Karpas-422 (cell line): ENCODE results near the gene MAP3K14. TPM values are rescaled to one million over a fixed set of nuclear protein-coding genes. Genes with fewer than 3 reads are reported as not detected.

ENCODE experiments used
- DNase-seq: peaks from one replicate; pipeline ENCODE4 v3.0.0-alpha.2; 2015
- H2AFZ ChIP-seq: fragments of 200-600 bp; sonication (generic); 2 replicates; pipeline ENCODE4 v1.6.1; 2014; ENCODE audit warnings: antibody characterized with exemption, low read length, mixed read lengths
- H3K27ac ChIP-seq: fragments of 200-600 bp; sonication (generic); 2 replicates; pipeline ENCODE4 v1.5.1; 2014; ENCODE audit warnings: mild to moderate bottlenecking, low read length, moderate library complexity
- H3K27me3 ChIP-seq: fragments of 200-600 bp; sonication (generic); 2 replicates; pipeline ENCODE4 v1.6.1; 2014; ENCODE audit warnings: low read length, mixed read lengths
- H3K36me3 ChIP-seq: fragments of 200-600 bp; sonication (generic); 2 replicates; pipeline ENCODE4 v1.6.1; 2014; ENCODE audit warnings: low read length, mixed read lengths; ENCODE audit not compliant: insufficient read depth
- H3K4me1 ChIP-seq: fragments of 200-600 bp; sonication (generic); 2 replicates; pipeline ENCODE4 v1.6.1; 2014; ENCODE audit warnings: mild to moderate bottlenecking, low read length, mixed read lengths
- H3K4me2 ChIP-seq: fragments of 200-600 bp; sonication (generic); 2 replicates; pipeline ENCODE4 v1.6.1; 2014; ENCODE audit warnings: low read length, low read depth, mild to moderate bottlenecking; ENCODE audit not compliant: poor library complexity, severe bottlenecking
- H3K4me3 ChIP-seq: fragments of 200-600 bp; sonication (generic); 2 replicates; pipeline ENCODE4 v1.5.1; 2014; ENCODE audit warnings: mild to moderate bottlenecking, antibody characterized with exemption, low read length, mixed read lengths
- H3K79me2 ChIP-seq: fragments of 200-600 bp; sonication (generic); 2 replicates; pipeline ENCODE4 v1.6.1; 2014; ENCODE audit warnings: mild to moderate bottlenecking, low read length, mixed read lengths
- H3K9ac ChIP-seq: fragments of 200-600 bp; sonication (generic); 2 replicates; pipeline ENCODE4 v1.6.0; 2014; ENCODE audit warnings: low read length
- H3K9me2 ChIP-seq: fragments of 200-600 bp; sonication (generic), shearing (Covaris generic); replicated peaks from 2 replicates; pipeline ENCODE4 v1.6.0; 2014; ENCODE audit warnings: mild to moderate bottlenecking, low read length, moderate library complexity; ENCODE audit not compliant: insufficient read depth
- H3K9me3 ChIP-seq: fragments of 300-700, 200-600 bp; sonication (generic); 2 replicates; pipeline ENCODE4 v1.6.1; 2014; ENCODE audit warnings: low read length, mixed read lengths
- H4K20me1 ChIP-seq: fragments of 200-600 bp; sonication (generic); 2 replicates; pipeline ENCODE4 v1.6.1; 2014; ENCODE audit warnings: mild to moderate bottlenecking, antibody characterized with exemption, low read length, low read depth; ENCODE audit not compliant: insufficient read depth
- total RNA-seq: library from RNA; depleted of rRNA; stranded (reverse); fragments of >200 nt; shearing (Covaris generic); gene quantifications from 2 replicates; pipeline ENCODE4 v1.2.3, GENCODE V29; 2014; ENCODE audit warnings: low replicate concordance

MAP3K14 gene
- total RNA-seq, 1 experiment from 2014 or later: 7.6 TPM

- peaks cover 96% of the 10 kb centered on the region for H3K4me1 ChIP-seq
- H3K27me3 ChIP-seq: no peaks in the 10 kb centered on the region
- H3K9ac ChIP-seq: no peak overlapping the region
- DNase-seq: no peak
- H3K9me3 ChIP-seq: no peaks in the 10 kb centered on the region
- peaks cover 7% of the 10 kb centered on the region; the same call in 1 of the 2 replicates for H4K20me1 ChIP-seq
- peaks cover 97% of the 10 kb centered on the region for H3K79me2 ChIP-seq
- H3K36me3 ChIP-seq: peaks cover 42% of the 10 kb centered on the region; the same call in 1 of the 2 replicates
- H2AFZ ChIP-seq: no peak overlapping the region
- H3K4me3 ChIP-seq: no peak overlapping the region
- H3K27ac ChIP-seq: peak overlapping the region; percentile 95
- H3K9me2 ChIP-seq: no peaks in the 10 kb centered on the region
- H3K4me2 ChIP-seq: peak overlapping the region; percentile 90
Observed at GRCh38 chr17:45310380-45311324, 6.2 kb downstream of the MAP3K14 start.

DNA sequence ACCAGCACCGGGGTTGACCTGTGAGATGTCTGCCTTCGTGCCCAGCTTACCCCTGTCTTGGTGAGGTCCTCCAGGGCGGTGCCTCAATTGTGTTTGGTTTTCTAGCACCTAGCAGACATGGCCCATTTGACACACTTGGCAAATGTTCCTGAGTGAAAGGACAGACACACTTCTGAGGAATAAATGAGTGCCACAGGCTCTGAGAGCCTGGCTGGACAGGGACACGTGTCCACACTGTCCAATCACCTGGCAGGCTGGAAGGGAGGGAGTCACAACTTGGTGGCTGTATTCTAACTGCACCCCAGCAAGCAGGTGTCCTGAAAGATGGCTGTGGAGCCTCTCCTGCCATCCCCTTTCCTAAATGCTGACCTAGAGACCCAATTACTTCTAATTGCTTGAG is 7.4 kb downstream of the MAP3K14 start:
- peaks cover 2% of the 10 kb centered on the region; the same call in 1 of the 2 replicates for H4K20me1 ChIP-seq

GRCh38 chr17:45308840-45309239 is 8.0 kb downstream of the MAP3K14 start:
- peaks cover 90% of the 10 kb centered on the region for H3K4me1 ChIP-seq
- peaks cover 94% of the 10 kb centered on the region for H3K79me2 ChIP-seq
- no peaks in the 10 kb centered on the region for H4K20me1 ChIP-seq
- no peak overlapping the region for H3K4me3 ChIP-seq
- H3K9ac ChIP-seq: no peak overlapping the region
- H3K4me2 ChIP-seq: no peak overlapping the region
- no peak for DNase-seq
- no peaks in the 10 kb centered on the region for H3K9me2 ChIP-seq
- H3K36me3 ChIP-seq: peaks cover 44% of the 10 kb centered on the region; the same call in 1 of the 2 replicates
- no peak overlapping the region for H2AFZ ChIP-seq
- no peaks in the 10 kb centered on the region for H3K9me3 ChIP-seq
- no peak overlapping the region for H3K27ac ChIP-seq
- H3K27me3 ChIP-seq: no peaks in the 10 kb centered on the region

More for the DNA sequence above, 7.4 kb downstream of the MAP3K14 start:
- Histone ChIP-seq H3K9ac (no peak overlapping the region), H3K4me1 (peaks cover 90% of the 10 kb centered on the region), H2AFZ (no peak overlapping the region), H3K9me2 (no peaks in the 10 kb centered on the region), H3K27ac (peak overlapping the region; percentile 22), H3K4me3 (no peak overlapping the region), H3K27me3 (no peaks in the 10 kb centered on the region), H3K36me3 (peaks cover 44% of the 10 kb centered on the region; the same call in 1 of the 2 replicates), H3K9me3 (no peaks in the 10 kb centered on the region), H3K79me2 (peaks cover 94% of the 10 kb centered on the region), H3K4me2 (no peak overlapping the region)
- DNase-seq: no peak

- Histone ChIP-seq H3K4me1 (peaks cover 90% of the 10 kb centered on the region), H3K79me2 (peaks cover 94% of the 10 kb centered on the region), H3K27me3 (no peaks in the 10 kb centered on the region), H3K4me2 (peak overlapping the region; percentile 46), H4K20me1 (no peaks in the 10 kb centered on the region), H3K9ac (peak overlapping the region; percentile 22), H3K36me3 (peaks cover 44% of the 10 kb centered on the region; the same call in 1 of the 2 replicates), H3K9me3 (no peaks in the 10 kb centered on the region), H3K9me2 (no peaks in the 10 kb centered on the region), H3K27ac (peak overlapping the region; percentile 77), H3K4me3 (peak overlapping the region; percentile 13; the same call in 1 of the 2 replicates), H2AFZ (no peak overlapping the region)
- DNase-seq: no peak
Observed at GRCh38 chr17:45308016-45308365, 8.8 kb downstream of the MAP3K14 start.

DNA sequence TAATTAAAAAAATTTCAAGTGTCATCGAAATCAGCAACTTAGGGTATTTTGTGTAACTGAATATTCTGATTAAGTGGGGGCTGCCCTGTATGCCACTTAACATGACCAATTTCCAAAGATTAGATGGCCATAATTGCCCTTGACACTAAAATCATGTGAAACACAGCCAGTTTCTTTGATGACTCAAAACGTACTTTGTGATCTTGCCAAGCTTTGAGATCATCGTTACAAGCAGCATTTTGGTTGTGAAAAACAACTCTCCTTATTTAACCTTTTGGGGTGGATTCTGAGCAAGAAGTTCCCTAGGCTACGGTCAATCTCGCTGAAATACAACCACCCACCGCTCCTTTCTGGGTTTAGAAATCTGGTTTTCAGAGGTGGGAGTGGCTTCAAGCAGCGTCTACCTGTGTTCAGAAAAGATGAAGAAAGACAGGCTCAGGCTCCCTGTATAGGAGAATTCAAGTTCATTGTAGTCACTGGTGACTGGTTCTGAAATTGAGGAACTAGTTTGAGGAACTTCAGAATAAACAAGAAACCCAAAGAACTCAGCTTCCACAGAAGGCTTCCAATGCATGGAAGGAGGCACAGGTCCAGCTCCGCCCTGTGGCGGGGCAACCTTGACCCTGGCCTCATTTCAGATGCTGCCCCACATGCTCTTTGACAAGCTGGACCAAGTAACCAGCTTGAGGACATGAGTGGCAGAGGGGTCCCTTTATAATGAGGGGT is 9.4 kb downstream of the MAP3K14 start:
- Histone ChIP-seq H3K4me2 (peak overlapping the region; percentile 46), H3K36me3 (peaks cover 41% of the 10 kb centered on the region; the same call in 1 of the 2 replicates), H3K27ac (peak overlapping the region; percentile 77), H3K27me3 (no peaks in the 10 kb centered on the region), H2AFZ (no peak overlapping the region), H3K4me3 (peak overlapping the region; percentile 13; the same call in 1 of the 2 replicates), H3K79me2 (peaks cover 94% of the 10 kb centered on the region), H3K9ac (peak overlapping the region; percentile 44), H3K4me1 (peaks cover 90% of the 10 kb centered on the region), H4K20me1 (no peaks in the 10 kb centered on the region), H3K9me3 (no peaks in the 10 kb centered on the region), H3K9me2 (no peaks in the 10 kb centered on the region)
- DNase-seq: peak; percentile 81

- Histone ChIP-seq H3K4me3 (no peak overlapping the region), H3K36me3 (peaks cover 32% of the 10 kb centered on the region; the same call in 1 of the 2 replicates), H3K4me1 (peaks cover 90% of the 10 kb centered on the region), H3K9ac (no peak overlapping the region), H3K4me2 (no peak overlapping the region), H3K27me3 (no peaks in the 10 kb centered on the region), H3K27ac (peak overlapping the region; percentile 44), H3K79me2 (peaks cover 94% of the 10 kb centered on the region), H4K20me1 (no peaks in the 10 kb centered on the region), H2AFZ (no peak overlapping the region), H3K9me2 (no peaks in the 10 kb centered on the region), H3K9me3 (no peaks in the 10 kb centered on the region)
- no peak for DNase-seq
Observed at GRCh38 chr17:45306623-45307022, 10.2 kb downstream of the MAP3K14 start.

- Histone ChIP-seq H3K9me3 (no peaks in the 10 kb centered on the region), H3K4me2 (no peak overlapping the region), H3K4me1 (peaks cover 89% of the 10 kb centered on the region), H4K20me1 (no peaks in the 10 kb centered on the region), H3K27me3 (no peaks in the 10 kb centered on the region), H3K27ac (peak overlapping the region; percentile 44), H3K9ac (no peak overlapping the region), H3K79me2 (peaks cover 94% of the 10 kb centered on the region), H2AFZ (no peak overlapping the region), H3K4me3 (no peak overlapping the region), H3K9me2 (no peaks in the 10 kb centered on the region), H3K36me3 (peaks cover 27% of the 10 kb centered on the region; the same call in 1 of the 2 replicates)
- DNase-seq: no peak
Observed at GRCh38 chr17:45306094-45306493, 10.7 kb downstream of the MAP3K14 start.
